ENCODE data around the gene SMG5. TPM values are rescaled to one million over a fixed set of nuclear protein-coding genes. Genes with fewer than 3 reads are reported as not detected.

The SMG5 gene
- polyA plus RNA-seq, 1 donor (not counting 4 experiments of a cell fraction or from before 2014, with no cell fraction given) = 22.4 TPM

- dilution Hi-C loops (cut with MboI; ENCODE audit: extremely low pct_ligation_motif_present, low sequenced_read_pairs) = no loop called here
- no peak for TF ChIP-seq EZH2 (IDR thresholded peaks at IDR 0.05; ENCODE audit: low read length)
- TF ChIP-seq, protein P1, sequence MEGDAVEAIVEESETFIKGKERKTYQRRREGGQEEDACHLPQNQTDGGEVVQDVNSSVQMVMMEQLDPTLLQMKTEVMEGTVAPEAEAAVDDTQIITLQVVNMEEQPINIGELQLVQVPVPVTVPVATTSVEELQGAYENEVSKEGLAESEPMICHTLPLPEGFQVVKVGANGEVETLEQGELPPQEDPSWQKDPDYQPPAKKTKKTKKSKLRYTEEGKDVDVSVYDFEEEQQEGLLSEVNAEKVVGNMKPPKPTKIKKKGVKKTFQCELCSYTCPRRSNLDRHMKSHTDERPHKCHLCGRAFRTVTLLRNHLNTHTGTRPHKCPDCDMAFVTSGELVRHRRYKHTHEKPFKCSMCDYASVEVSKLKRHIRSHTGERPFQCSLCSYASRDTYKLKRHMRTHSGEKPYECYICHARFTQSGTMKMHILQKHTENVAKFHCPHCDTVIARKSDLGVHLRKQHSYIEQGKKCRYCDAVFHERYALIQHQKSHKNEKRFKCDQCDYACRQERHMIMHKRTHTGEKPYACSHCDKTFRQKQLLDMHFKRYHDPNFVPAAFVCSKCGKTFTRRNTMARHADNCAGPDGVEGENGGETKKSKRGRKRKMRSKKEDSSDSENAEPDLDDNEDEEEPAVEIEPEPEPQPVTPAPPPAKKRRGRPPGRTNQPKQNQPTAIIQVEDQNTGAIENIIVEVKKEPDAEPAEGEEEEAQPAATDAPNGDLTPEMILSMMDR (optimal IDR thresholded peaks at IDR 0.05 in 1 of 3, IDR thresholded peaks at IDR 0.05 in 1 of 3, conservative IDR thresholded peaks at IDR 0.05 in 1 of 3; ENCODE audit: extremely low read depth in 1 of 3, insufficient read depth in 2 of 3, low read length in 3 of 3) = no peak
- DNase-seq (ENCODE audit: low read depth, low spot score) (no peak), FAIRE-seq (no peak)
- peaks cover 17% of the 10 kb centered on the region for H3K4me1 ChIP-seq (ENCODE audit: control insufficient read depth, extremely low read depth, insufficient read depth, low read length)
- H3K9me3 ChIP-seq (ENCODE audit: control insufficient read depth, low read depth, low read length) = no peaks in the 10 kb centered on the region
- H3K9me1 ChIP-seq (ENCODE audit: control insufficient read depth, extremely low read depth, insufficient read depth, low read length) = no peaks in the 10 kb centered on the region
- no peak overlapping the region for H3K27ac ChIP-seq (ENCODE audit: control insufficient read depth, insufficient read depth, low read length)
- H3K79me2 ChIP-seq (ENCODE audit: control insufficient read depth, insufficient read depth, low read length) = no peaks in the 10 kb centered on the region
- no peak overlapping the region for H3K4me3 ChIP-seq (ENCODE audit: control insufficient read depth in 2 of 3, extremely low read depth in 1 of 3, insufficient read depth in 2 of 3, low read depth in 1 of 3, low read length in 3 of 3)
- H3K9ac ChIP-seq (ENCODE audit: control insufficient read depth, extremely low read depth, insufficient read depth, low read length) = no peak overlapping the region
- no peaks in the 10 kb centered on the region for H4K20me1 ChIP-seq (ENCODE audit: control insufficient read depth, extremely low read depth, insufficient read depth, low read length)
- H2AFZ ChIP-seq (ENCODE audit: control insufficient read depth, low read length) = no peak overlapping the region
- peaks cover 4 to 11% of the 10 kb centered on the region in 2 experiments for H3K36me3 ChIP-seq (ENCODE audit: control insufficient read depth in 2 of 2, extremely low read depth in 1 of 2, insufficient read depth in 2 of 2, low read length in 2 of 2)
- no peak overlapping the region for H3K4me2 ChIP-seq (ENCODE audit: control insufficient read depth, extremely low read depth, insufficient read depth, low read depth, low read length)
- H3K27me3 ChIP-seq (ENCODE audit: control insufficient read depth, extremely low read depth, insufficient read depth, low read length) = no peaks in the 10 kb centered on the region
These were observed 46.5 kb downstream of the SMG5 start for GRCh38 chr1:156236164-156236563.

- no peak overlapping the region for H3K9ac ChIP-seq (ENCODE audit: control insufficient read depth, extremely low read depth, insufficient read depth, low read length)
These were observed 49.0 kb downstream of the SMG5 start for GRCh38 chr1:156233426-156234127.

More at GRCh38 chr1:156233426-156234127, 49.0 kb downstream of the SMG5 start:
- Histone ChIP-seq H2AFZ (ENCODE audit: control insufficient read depth, low read length) (no peak overlapping the region), H4K20me1 (ENCODE audit: control insufficient read depth, extremely low read depth, insufficient read depth, low read length) (no peaks in the 10 kb centered on the region), H3K27me3 (ENCODE audit: control insufficient read depth, extremely low read depth, insufficient read depth, low read length) (no peaks in the 10 kb centered on the region), H3K4me1 (ENCODE audit: control insufficient read depth, extremely low read depth, insufficient read depth, low read length) (peaks cover 14% of the 10 kb centered on the region), H3K9me1 (ENCODE audit: control insufficient read depth, extremely low read depth, insufficient read depth, low read length) (no peaks in the 10 kb centered on the region), H3K79me2 (ENCODE audit: control insufficient read depth, insufficient read depth, low read length) (no peaks in the 10 kb centered on the region), H3K4me3 (ENCODE audit: control insufficient read depth in 2 of 3, extremely low read depth in 1 of 3, insufficient read depth in 2 of 3, low read depth in 1 of 3, low read length in 3 of 3) (no peak overlapping the region), H3K4me2 (ENCODE audit: control insufficient read depth, extremely low read depth, insufficient read depth, low read depth, low read length) (peak overlapping the region; percentile 22), H3K9me3 (ENCODE audit: control insufficient read depth, low read depth, low read length) (no peaks in the 10 kb centered on the region), H3K36me3 (ENCODE audit: control insufficient read depth in 2 of 2, extremely low read depth in 1 of 2, insufficient read depth in 2 of 2, low read length in 2 of 2) (peaks cover 3 to 11% of the 10 kb centered on the region in 2 experiments), H3K27ac (ENCODE audit: control insufficient read depth, insufficient read depth, low read length) (no peak overlapping the region)
- TF ChIP-seq, protein P1 (optimal IDR thresholded peaks at IDR 0.05 in 1 of 3, IDR thresholded peaks at IDR 0.05 in 1 of 3, conservative IDR thresholded peaks at IDR 0.05 in 1 of 3; ENCODE audit: extremely low read depth in 1 of 3, insufficient read depth in 2 of 3, low read length in 3 of 3) = no peak
- TF ChIP-seq EZH2 (IDR thresholded peaks at IDR 0.05; ENCODE audit: low read length) = no peak
- DNase-seq (ENCODE audit: low read depth, low spot score) = no peak
- dilution Hi-C loops (cut with MboI; ENCODE audit: extremely low pct_ligation_motif_present, low sequenced_read_pairs) = no loop called here
- peak; percentile 13 for FAIRE-seq
